ENCODE results near the gene STUB1.

The STUB1 gene

GRCh38 chr16:728131-728889 is 48.1 kb downstream of the STUB1 start:
- no peak for DNase-seq (ENCODE audit: extremely low read depth, low read depth)
- peak overlapping the region; percentile 88 for H3K4me3 ChIP-seq (replicated peaks; ENCODE audit: low read depth, low read length)

GRCh38 chr16:728890-729744 is 48.9 kb downstream of the STUB1 start:
- no peak for DNase-seq (ENCODE audit: extremely low read depth, low read depth)
- TF ChIP-seq CTCF (IDR thresholded peaks at IDR 0.05; ENCODE audit: low read depth, low read length, missing control alignments), result no peak
- H3K4me3 ChIP-seq (replicated peaks; ENCODE audit: low read depth, low read length), result peak overlapping the region; percentile 88

More at GRCh38 chr16:728131-728889, 48.1 kb downstream of the STUB1 start:
- TF ChIP-seq CTCF (IDR thresholded peaks at IDR 0.05; ENCODE audit: low read depth, low read length, missing control alignments), result no peak

- peak overlapping the region; percentile 88 for H3K4me3 ChIP-seq (replicated peaks; ENCODE audit: low read depth, low read length)
- no peak for TF ChIP-seq CTCF (IDR thresholded peaks at IDR 0.05; ENCODE audit: low read depth, low read length, missing control alignments)
- DNase-seq (ENCODE audit: extremely low read depth, low read depth), result no peak
These were observed 49.8 kb downstream of the STUB1 start for GRCh38 chr16:729768-730665.

- no peak overlapping the region for H3K4me3 ChIP-seq (replicated peaks; ENCODE audit: low read depth, low read length)
- DNase-seq (ENCODE audit: extremely low read depth, low read depth), result no peak
- no peak for TF ChIP-seq CTCF (IDR thresholded peaks at IDR 0.05; ENCODE audit: low read depth, low read length, missing control alignments)
These were observed 50.7 kb downstream of the STUB1 start for GRCh38 chr16:730666-731509.

- TF ChIP-seq CTCF (IDR thresholded peaks at IDR 0.05; ENCODE audit: low read depth, low read length, missing control alignments), result no peak
- no peak for DNase-seq (ENCODE audit: extremely low read depth, low read depth)
- no peak overlapping the region for H3K4me3 ChIP-seq (replicated peaks; ENCODE audit: low read depth, low read length)
These were observed 52.1 kb downstream of the STUB1 start for GRCh38 chr16:732332-732731.

All from HFF-Myc (cell line).